HepG2 (cell line): Measurements from ENCODE around the gene TNNI3. TPM values are rescaled to one million over a fixed set of nuclear protein-coding genes. Genes with fewer than 3 reads are reported as not detected.

ENCODE experiments used
- ADNP ChIP-seq: sonication (generic); formaldehyde crosslinking; IDR thresholded peaks from 2 replicates; pipeline ENCODE4 v1.4.0; 2020; ENCODE audit warnings: missing genetic modification reagents
- CEBPG ChIP-seq: IDR thresholded peaks from 2 replicates; pipeline ENCODE4 v1.6.1; 2016
- DMAP1 ChIP-seq: IDR thresholded peaks from 2 replicates; pipeline ENCODE4 v1.6.1; 2016
- HNF4G ChIP-seq, 2 experiments: sonication (generic) in 1 of 2; formaldehyde crosslinking in 1 of 2; IDR thresholded peaks; 2 replicates each; pipeline versions ENCODE4 v1.4.0 to v1.6.1; 2011 to 2020; ENCODE audit warnings: borderline replicate concordance in 2 of 2, low read depth in 2 of 2, mild to moderate bottlenecking in 2 of 2, low read length in 1 of 2, missing genetic modification reagents in 1 of 2, moderate library complexity in 1 of 2
- HOXA5 ChIP-seq: sonication (generic); formaldehyde crosslinking; IDR thresholded peaks from 2 replicates; pipeline ENCODE4 v1.4.0; 2020; ENCODE audit warnings: missing genetic modification reagents
- MED1 ChIP-seq: sonication (generic); formaldehyde crosslinking; IDR thresholded peaks from 2 replicates; pipeline ENCODE4 v1.4.0; 2020; ENCODE audit warnings: missing genetic modification reagents
- MIXL1 ChIP-seq: IDR thresholded peaks from 2 replicates; pipeline ENCODE4 v1.6.1; 2016
- NCOA1 ChIP-seq: sonication (generic); formaldehyde crosslinking; IDR thresholded peaks from 2 replicates; pipeline ENCODE4 v1.9.0; 2021; ENCODE audit warnings: missing genetic modification reagents
- POGZ ChIP-seq: sonication (generic); formaldehyde crosslinking; IDR thresholded peaks from 2 replicates; pipeline ENCODE4 v1.4.0; 2020; ENCODE audit warnings: mild to moderate bottlenecking, missing genetic modification reagents
- POLR2AphosphoS5 ChIP-seq: IDR thresholded peaks from 2 replicates; pipeline ENCODE4 v1.6.1; 2012; ENCODE audit warnings: low read depth, low read length
- RFXAP ChIP-seq: sonication (generic); formaldehyde crosslinking; IDR thresholded peaks from 2 replicates; pipeline ENCODE4 v1.4.0; 2020; ENCODE audit warnings: missing genetic modification reagents, borderline replicate concordance
- RXRA ChIP-seq: sonication (generic); formaldehyde crosslinking; IDR thresholded peaks from 2 replicates; pipeline ENCODE4 v1.5.1; 2020; ENCODE audit warnings: missing genetic modification reagents
- SMARCC2 ChIP-seq: fragments of 450-650 bp; IDR thresholded peaks from 2 replicates; pipeline ENCODE4 v1.6.1; 2017; ENCODE audit warnings: antibody characterized with exemption, mild to moderate bottlenecking
- SRF ChIP-seq: IDR thresholded peaks from 2 replicates; pipeline ENCODE4 v1.6.1; 2011; ENCODE audit warnings: mild to moderate bottlenecking, low read depth, low read length, moderate library complexity
- SRSF1 ChIP-seq: fragments of 200-400 bp; formaldehyde crosslinking; optimal IDR thresholded peaks from 2 replicates; pipeline ENCODE3; 2017; ENCODE audit warnings: mild to moderate bottlenecking, low read depth, low read length, moderate library complexity
- TFAP4 ChIP-seq: sonication (generic); IDR thresholded peaks from 2 replicates; pipeline ENCODE4 v1.6.1; 2016; ENCODE audit warnings: low read depth, borderline replicate concordance
- UBTF ChIP-seq: sonication (generic); formaldehyde crosslinking; IDR thresholded peaks from 2 replicates; pipeline ENCODE4 v1.4.0; 2020; ENCODE audit warnings: mild to moderate bottlenecking, missing genetic modification reagents
- ZNF317 ChIP-seq: sonication (generic); formaldehyde crosslinking; IDR thresholded peaks from 2 replicates; pipeline ENCODE4 v1.5.0; 2020; ENCODE audit warnings: mild to moderate bottlenecking, missing genetic modification reagents
- ZNF335 ChIP-seq: sonication (generic); formaldehyde crosslinking; IDR thresholded peaks from 2 replicates; pipeline ENCODE4 v1.4.0; 2020; ENCODE audit warnings: missing genetic modification reagents
- ZNF34 ChIP-seq: sonication (generic); formaldehyde crosslinking; IDR thresholded peaks from 2 replicates; pipeline ENCODE4 v1.4.0; 2020; ENCODE audit warnings: mild to moderate bottlenecking, missing genetic modification reagents, borderline replicate concordance
- ZNF564 ChIP-seq: sonication (generic); formaldehyde crosslinking; IDR thresholded peaks from 2 replicates; pipeline ENCODE4 v1.8.1; 2023; ENCODE audit warnings: mild to moderate bottlenecking, missing genetic modification reagents
- ZNF660 ChIP-seq: sonication (generic); formaldehyde crosslinking; IDR thresholded peaks from 2 replicates; pipeline ENCODE4 v1.5.1; 2020; ENCODE audit warnings: mild to moderate bottlenecking, low read depth, missing genetic modification reagents, borderline replicate concordance
- ZNF788 ChIP-seq: sonication (generic); formaldehyde crosslinking; IDR thresholded peaks from 2 replicates; pipeline ENCODE4 v1.5.0; 2020; ENCODE audit warnings: mild to moderate bottlenecking, missing genetic modification reagents, borderline replicate concordance
- polyA plus RNA-seq, 8 experiments: library from polyadenylated mRNA; depleted of rRNA in 3 of 8; stranded (reverse) in 7 of 8; unstranded in 1 of 8; fragments of >200 nt; fragmentation: Illumina TruSeq in 4 of 8; extraction: Trizol in 4 of 8; gene quantifications; 2 replicates each; pipeline versions ENCODE4 v1.2.1 to v1.2.3, GENCODE V29; 2011 to 2016; ENCODE audit warnings: low read depth in 4 of 8, missing spikeins in 1 of 8, mixed read lengths in 1 of 8; ENCODE audit not compliant: insufficient read depth in 1 of 8
- total RNA-seq, 5 experiments: library from RNA; depleted of rRNA; stranded (reverse); fragments of >200 nt; fragmentation: Illumina TruSeq; extraction: Trizol; gene quantifications; 2 replicates each; pipeline ENCODE4 v1.2.3, GENCODE V29; 2016; ENCODE audit warnings: low read depth in 1 of 5
- TF ChIP-seq, protein P1 (sequence below): IDR thresholded peaks from 2 replicates; pipeline ENCODE4 v1.4.0; 2020; ENCODE audit warnings: mild to moderate bottlenecking, missing genetic modification reagents

Gene TNNI3
- total and polyA plus RNA-seq, 2 of the 13 experiments (the other 11 are each of a cell fraction or from before 2014, with no cell fraction given): 3.5 to 3.7 TPM

GRCh38 chr19:55117663-55118391, 39.7 kb downstream of the TNNI3 start (continued):
- 0 out of 2 replicates have a peak, but pooled peaks have one; percentile 26 for TF ChIP-seq UBTF
- TF ChIP-seq HOXA5 (CRISPR knock-in tag): peak; percentile 56; the same call in 1 of the 2 replicates
- peak; percentile 56; the same call in 1 of the 2 replicates for TF ChIP-seq POGZ (CRISPR knock-in tag)
- no peak for TF ChIP-seq NCOA1 (CRISPR knock-in tag)
- peak; percentile 91 for TF ChIP-seq ZNF335 (CRISPR knock-in tag)
- peak; percentile 72 for TF ChIP-seq POLR2AphosphoS5
- TF ChIP-seq SRSF1: peak; percentile 72
- TF ChIP-seq ZNF788 (CRISPR knock-in tag): peak; percentile 38; the same call in 1 of the 2 replicates
- TF ChIP-seq RFXAP (CRISPR knock-in tag): 0 out of 2 replicates have a peak, but pooled peaks have one; percentile 37
- no peak for TF ChIP-seq ZNF564 (CRISPR knock-in tag)
- TF ChIP-seq, protein P1, sequence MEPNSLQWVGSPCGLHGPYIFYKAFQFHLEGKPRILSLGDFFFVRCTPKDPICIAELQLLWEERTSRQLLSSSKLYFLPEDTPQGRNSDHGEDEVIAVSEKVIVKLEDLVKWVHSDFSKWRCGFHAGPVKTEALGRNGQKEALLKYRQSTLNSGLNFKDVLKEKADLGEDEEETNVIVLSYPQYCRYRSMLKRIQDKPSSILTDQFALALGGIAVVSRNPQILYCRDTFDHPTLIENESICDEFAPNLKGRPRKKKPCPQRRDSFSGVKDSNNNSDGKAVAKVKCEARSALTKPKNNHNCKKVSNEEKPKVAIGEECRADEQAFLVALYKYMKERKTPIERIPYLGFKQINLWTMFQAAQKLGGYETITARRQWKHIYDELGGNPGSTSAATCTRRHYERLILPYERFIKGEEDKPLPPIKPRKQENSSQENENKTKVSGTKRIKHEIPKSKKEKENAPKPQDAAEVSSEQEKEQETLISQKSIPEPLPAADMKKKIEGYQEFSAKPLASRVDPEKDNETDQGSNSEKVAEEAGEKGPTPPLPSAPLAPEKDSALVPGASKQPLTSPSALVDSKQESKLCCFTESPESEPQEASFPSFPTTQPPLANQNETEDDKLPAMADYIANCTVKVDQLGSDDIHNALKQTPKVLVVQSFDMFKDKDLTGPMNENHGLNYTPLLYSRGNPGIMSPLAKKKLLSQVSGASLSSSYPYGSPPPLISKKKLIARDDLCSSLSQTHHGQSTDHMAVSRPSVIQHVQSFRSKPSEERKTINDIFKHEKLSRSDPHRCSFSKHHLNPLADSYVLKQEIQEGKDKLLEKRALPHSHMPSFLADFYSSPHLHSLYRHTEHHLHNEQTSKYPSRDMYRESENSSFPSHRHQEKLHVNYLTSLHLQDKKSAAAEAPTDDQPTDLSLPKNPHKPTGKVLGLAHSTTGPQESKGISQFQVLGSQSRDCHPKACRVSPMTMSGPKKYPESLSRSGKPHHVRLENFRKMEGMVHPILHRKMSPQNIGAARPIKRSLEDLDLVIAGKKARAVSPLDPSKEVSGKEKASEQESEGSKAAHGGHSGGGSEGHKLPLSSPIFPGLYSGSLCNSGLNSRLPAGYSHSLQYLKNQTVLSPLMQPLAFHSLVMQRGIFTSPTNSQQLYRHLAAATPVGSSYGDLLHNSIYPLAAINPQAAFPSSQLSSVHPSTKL (CRISPR knock-in tag): peak; percentile 27; the same call in 1 of the 2 replicates
- no peak for TF ChIP-seq SMARCC2
- TF ChIP-seq MIXL1 (CRISPR knock-in tag): peak; percentile 54; the same call in 1 of the 2 replicates
- no peak for TF ChIP-seq HNF4G (IDR thresholded peaks at IDR 0.05; ENCODE audit: borderline replicate concordance, low read depth, low read length)
- TF ChIP-seq HNF4G (CRISPR knock-in tag; IDR thresholded peaks at IDR 0.05; ENCODE audit: borderline replicate concordance, low read depth): no peak
- TF ChIP-seq ZNF660: no peak
- TF ChIP-seq ZNF34 (CRISPR knock-in tag): no peak
- peak; percentile 56 for TF ChIP-seq DMAP1 (CRISPR knock-in tag)
- TF ChIP-seq ZNF317 (CRISPR knock-in tag): peak; percentile 61
- peak; percentile 60; the same call in 1 of the 2 replicates for TF ChIP-seq TFAP4
- no peak for TF ChIP-seq ADNP
- TF ChIP-seq RXRA (CRISPR knock-in tag): no peak
- TF ChIP-seq MED1 (CRISPR knock-in tag): peak; percentile 52; the same call in 1 of the 2 replicates
- peak; percentile 22; the same call in 1 of the 2 replicates for TF ChIP-seq CEBPG (CRISPR knock-in tag)
- TF ChIP-seq SRF: no peak
